ENCODE results near the gene ZNF184. TPM values are rescaled to one million over a fixed set of nuclear protein-coding genes. Genes with fewer than 3 reads are reported as not detected.
"Not testable (repeated sequence)": the region's sequence is repeated elsewhere in the genome, so short reads cannot be mapped to it uniquely, and the experiment has no call there.

The ZNF184 gene
- total and polyA plus RNA-seq, 8 donors: 6.0 to 21.2 (median 16.1) TPM

DNA sequence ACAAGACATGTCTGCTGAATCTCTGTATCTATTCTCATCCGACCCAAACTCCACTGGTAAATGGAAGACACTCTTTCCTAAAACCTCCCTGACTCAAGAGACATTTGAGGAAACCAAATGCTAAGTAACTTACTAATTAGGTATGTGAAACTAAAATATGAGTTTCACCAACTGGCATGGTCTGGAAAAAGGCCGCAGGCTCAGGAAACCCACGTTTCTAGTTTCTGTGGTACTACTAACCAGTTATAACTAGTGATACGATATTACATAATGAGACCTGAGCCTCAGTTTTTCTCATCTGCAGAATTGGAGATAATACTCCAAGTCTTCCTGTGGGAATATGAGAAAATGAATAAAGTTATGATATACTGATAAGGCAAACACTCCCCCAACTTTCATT is 44.4 kb downstream of the ZNF184 start:
- DNase-seq: no peak
- Histone ChIP-seq H3K27me3 (no peaks in the 10 kb centered on the region), H3K4me3 (no peak overlapping the region), H3K9me3 (peaks cover 0 to 18% of the 10 kb centered on the region in 2 donors), H3K36me3 (no peaks in the 10 kb centered on the region), H3K27ac (no peak overlapping the region), H3K4me1 (no peaks in the 10 kb centered on the region)
- intact Hi-C loops (cut with DNase I): no loop called here
- TF ChIP-seq, protein P1, sequence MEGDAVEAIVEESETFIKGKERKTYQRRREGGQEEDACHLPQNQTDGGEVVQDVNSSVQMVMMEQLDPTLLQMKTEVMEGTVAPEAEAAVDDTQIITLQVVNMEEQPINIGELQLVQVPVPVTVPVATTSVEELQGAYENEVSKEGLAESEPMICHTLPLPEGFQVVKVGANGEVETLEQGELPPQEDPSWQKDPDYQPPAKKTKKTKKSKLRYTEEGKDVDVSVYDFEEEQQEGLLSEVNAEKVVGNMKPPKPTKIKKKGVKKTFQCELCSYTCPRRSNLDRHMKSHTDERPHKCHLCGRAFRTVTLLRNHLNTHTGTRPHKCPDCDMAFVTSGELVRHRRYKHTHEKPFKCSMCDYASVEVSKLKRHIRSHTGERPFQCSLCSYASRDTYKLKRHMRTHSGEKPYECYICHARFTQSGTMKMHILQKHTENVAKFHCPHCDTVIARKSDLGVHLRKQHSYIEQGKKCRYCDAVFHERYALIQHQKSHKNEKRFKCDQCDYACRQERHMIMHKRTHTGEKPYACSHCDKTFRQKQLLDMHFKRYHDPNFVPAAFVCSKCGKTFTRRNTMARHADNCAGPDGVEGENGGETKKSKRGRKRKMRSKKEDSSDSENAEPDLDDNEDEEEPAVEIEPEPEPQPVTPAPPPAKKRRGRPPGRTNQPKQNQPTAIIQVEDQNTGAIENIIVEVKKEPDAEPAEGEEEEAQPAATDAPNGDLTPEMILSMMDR (IDR thresholded peaks at IDR 0.05): no peak
- no peak for ATAC-seq

DNA sequence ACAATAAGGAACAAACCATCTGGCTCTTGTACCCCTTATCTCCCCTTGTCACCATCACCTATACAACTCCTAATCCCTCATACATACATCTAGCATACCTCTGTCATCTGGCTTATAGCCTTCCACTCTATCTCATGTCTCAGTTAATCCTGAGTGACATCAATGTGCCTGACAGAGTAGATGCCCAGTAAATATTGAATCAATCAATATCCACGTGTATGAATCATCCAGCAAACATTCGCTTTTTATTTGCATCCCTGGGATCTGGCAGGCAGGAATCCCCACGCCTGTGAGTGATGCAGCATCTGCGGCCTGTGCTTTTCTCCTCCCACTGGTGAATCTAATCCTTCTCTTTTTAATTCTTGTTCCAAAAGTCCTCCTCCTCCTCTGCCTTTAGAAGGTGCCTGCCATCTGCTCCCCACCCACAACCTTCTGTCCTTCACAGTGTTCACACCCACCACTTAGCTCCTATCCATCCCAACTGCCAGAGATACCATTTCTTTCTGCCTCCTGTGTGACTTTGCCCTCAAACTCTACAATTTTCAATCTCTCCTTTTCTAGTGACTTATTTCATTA is 46.8 kb downstream of the ZNF184 start:
- Histone ChIP-seq H3K9me3 (peaks cover 0 to 20% of the 10 kb centered on the region in 2 donors), H3K27me3 (peaks cover 0 to 7% of the 10 kb centered on the region in 2 donors), H3K4me3 (no peak overlapping the region), H3K27ac (no peak overlapping the region), H3K4me1 (no peaks in the 10 kb centered on the region), H3K36me3 (no peaks in the 10 kb centered on the region)
- ATAC-seq (no peak), DNase-seq (no peak)
- TF ChIP-seq, protein P1 (IDR thresholded peaks at IDR 0.05): no peak
- intact Hi-C loops (cut with DNase I): no loop called here

DNA sequence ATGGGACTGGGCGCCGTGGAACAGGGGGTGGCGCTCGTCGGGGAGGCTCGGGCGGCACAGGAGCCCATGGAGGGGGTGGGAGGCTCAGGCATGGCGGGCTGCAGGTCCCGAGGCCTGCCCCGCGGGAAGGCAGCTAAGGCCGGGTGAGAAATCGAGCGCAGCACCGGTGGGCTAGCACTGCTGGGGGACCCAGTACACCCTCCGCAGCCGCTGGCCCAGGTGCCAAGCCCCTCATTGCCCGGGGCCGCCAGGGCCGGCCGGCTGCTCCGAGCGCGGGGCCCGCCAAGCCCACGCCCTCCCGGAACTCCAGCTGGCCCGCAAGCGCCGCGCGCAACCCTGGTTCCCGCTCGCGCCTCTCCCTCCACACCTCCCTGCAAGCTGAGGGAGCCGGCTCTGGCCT is 48.1 kb downstream of the ZNF184 start:
- DNase-seq: peak in 1 of 4 donors; percentile 61
- peaks cover 0 to 14% of the 10 kb centered on the region in 2 donors for H3K9me3 ChIP-seq
- ATAC-seq; H3K27ac ChIP-seq; H3K27me3 ChIP-seq; intact Hi-C loops (cut with DNase I); H3K36me3 ChIP-seq; H3K4me3 ChIP-seq; H3K4me1 ChIP-seq: not testable (repeated sequence)

DNA sequence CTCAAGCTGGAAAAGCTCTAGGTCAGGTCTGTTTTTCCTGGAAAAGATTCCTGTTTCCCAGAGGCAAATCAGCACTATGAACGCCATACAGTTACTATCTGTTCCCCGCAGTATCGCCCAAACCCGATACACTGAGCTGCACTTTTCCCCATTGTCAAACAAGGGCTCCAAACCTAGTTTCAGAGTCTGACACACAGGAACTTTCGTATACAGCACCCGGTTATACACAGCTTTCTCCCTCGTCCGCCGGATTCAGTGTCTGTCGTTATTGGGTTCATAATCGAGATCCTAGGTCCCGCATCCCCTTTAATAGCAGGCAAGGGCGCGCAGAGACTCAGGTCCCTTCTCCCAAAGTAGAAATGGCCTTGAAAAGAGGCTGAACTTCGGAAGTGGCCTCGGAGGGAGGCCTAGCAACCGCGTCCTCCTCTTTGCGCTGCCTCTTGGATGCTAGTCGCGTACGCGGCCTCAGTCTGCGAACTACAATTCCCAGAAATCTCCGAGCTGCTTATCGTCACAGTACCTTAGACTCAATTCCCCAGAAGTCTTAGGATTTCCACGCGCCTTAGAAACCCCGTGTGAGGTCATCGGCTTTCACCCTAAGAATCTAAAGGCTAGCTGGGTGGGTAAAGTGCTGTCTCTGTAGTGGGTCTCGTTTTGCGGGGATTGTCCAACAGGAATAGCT is 50.1 kb downstream of the ZNF184 start:
- Histone ChIP-seq H3K9me3 (peaks cover 0 to 13% of the 10 kb centered on the region in 2 donors), H3K27ac (no peak overlapping the region), H3K4me1 (no peaks in the 10 kb centered on the region), H3K4me3 (no peak overlapping the region), H3K36me3 (no peaks in the 10 kb centered on the region), H3K27me3 (peaks cover 0 to 7% of the 10 kb centered on the region in 2 donors)
- intact Hi-C loops (cut with DNase I): no loop called here
- DNase-seq: peak in 1 of 4 donors; percentile 37
- TF ChIP-seq, protein P1 (IDR thresholded peaks at IDR 0.05): no peak
- peak; percentile 53 for ATAC-seq

DNA sequence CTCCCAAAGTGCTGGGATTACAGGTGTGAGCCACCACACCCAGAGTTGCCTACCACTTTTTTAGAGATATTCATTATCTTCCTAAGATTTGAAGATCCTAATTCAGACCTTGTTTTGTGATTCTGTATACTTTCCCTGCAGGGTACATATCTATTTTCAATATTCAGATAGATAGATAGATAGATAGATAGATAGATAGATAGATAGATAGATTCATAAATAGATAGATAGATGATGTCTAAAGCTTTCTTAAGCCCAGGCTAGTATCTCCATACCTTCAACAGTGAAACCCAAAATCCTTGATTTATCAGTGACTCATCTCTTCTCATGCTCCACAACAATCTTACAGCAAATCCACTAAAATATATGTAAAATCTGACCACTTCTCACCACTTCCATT is 53.5 kb downstream of the ZNF184 start:
- TF ChIP-seq, protein P1 (IDR thresholded peaks at IDR 0.05): no peak
- no peak for DNase-seq
- ATAC-seq: no peak
- Histone ChIP-seq H3K27ac (no peak overlapping the region), H3K9me3 (peaks cover 0 to 16% of the 10 kb centered on the region in 2 donors), H3K27me3 (peaks cover 0 to 7% of the 10 kb centered on the region in 2 donors), H3K4me3 (no peak overlapping the region), H3K36me3 (no peaks in the 10 kb centered on the region), H3K4me1 (no peaks in the 10 kb centered on the region)
- intact Hi-C loops (cut with DNase I): no loop called here

Data from left lung (tissue), 10 donors.